GM10266 (cell line): ENCODE data around the gene SYNPO2.

ENCODE experiments used
- DNase-seq: peaks from one replicate; pipeline ENCODE4 v3.0.0; 2012; ENCODE audit errors: extremely low spot score
- CTCF ChIP-seq: IDR thresholded peaks from 2 replicates; pipeline ENCODE4 v1.5.1; 2012; ENCODE audit warnings: mild to moderate bottlenecking, low read depth; ENCODE audit not compliant: control insufficient read depth, insufficient read depth; ENCODE audit errors: missing control alignments

The SYNPO2 gene

GRCh38 chr4:118918388-118918787, 29.7 kb downstream of the SYNPO2 start:
- DNase-seq, result no peak
- no peak for TF ChIP-seq CTCF

GRCh38 chr4:118920247-118920646, 31.6 kb downstream of the SYNPO2 start:
- TF ChIP-seq CTCF, result no peak
- DNase-seq, result no peak

GRCh38 chr4:118921786-118922185, 33.1 kb downstream of the SYNPO2 start:
- DNase-seq, result no peak
- no peak for TF ChIP-seq CTCF

GRCh38 chr4:118923891-118924290, 35.2 kb downstream of the SYNPO2 start:
- no peak for DNase-seq
- no peak for TF ChIP-seq CTCF

- no peak for TF ChIP-seq CTCF
- no peak for DNase-seq
Measured at GRCh38 chr4:118927974-118928373, 39.3 kb downstream of the SYNPO2 start.

GRCh38 chr4:118930255-118930654, 41.6 kb downstream of the SYNPO2 start:
- no peak for TF ChIP-seq CTCF

GRCh38 chr4:118931786-118932185, 43.1 kb downstream of the SYNPO2 start:
- no peak for TF ChIP-seq CTCF
- DNase-seq, result no peak

More at GRCh38 chr4:118930255-118930654, 41.6 kb downstream of the SYNPO2 start:
- no peak for DNase-seq
